Smooth muscle cell (in vitro differentiated cells): Measurements from ENCODE around the gene ABCC10. TPM values are rescaled to one million over a fixed set of nuclear protein-coding genes. Genes with fewer than 3 reads are reported as not detected.
"Not testable (repeated sequence)": the region's sequence is repeated elsewhere in the genome, so short reads cannot be mapped to it uniquely, and the experiment has no call there.

Source experiments
- DNase-seq: peaks from one replicate; lab custom pipeline; 2025; ENCODE audit not compliant: unreplicated experiment; lab: John Stamatoyannopoulos, UW
- H2AFZ ChIP-seq: fragments of 200-600 bp; sonication (generic); 2 replicates; pipeline ENCODE4 v1.6.0; 2016; ENCODE audit warnings: antibody characterized with exemption, low read depth, mild to moderate bottlenecking
- H3F3A ChIP-seq: fragments of 200-600 bp; sonication (generic); 2 replicates; pipeline ENCODE4 v1.6.0; 2017; ENCODE audit warnings: antibody characterized with exemption, low read depth
- H3K27ac ChIP-seq: fragments of 200-600 bp; sonication (generic); 2 replicates; pipeline ENCODE4 v1.5.1; 2016; ENCODE audit warnings: low read depth, mild to moderate bottlenecking
- H3K27me3 ChIP-seq: fragments of 200-600 bp; sonication (generic); 2 replicates; pipeline ENCODE4 v1.6.1; 2016; ENCODE audit warnings: low read depth, mild to moderate bottlenecking
- H3K36me3 ChIP-seq: fragments of 200-600 bp; sonication (generic); 2 replicates; pipeline ENCODE4 v1.5.1; 2016; ENCODE audit warnings: low read depth
- H3K4me1 ChIP-seq: fragments of 200-600 bp; sonication (generic); 2 replicates; pipeline ENCODE4 v1.5.1; 2016; ENCODE audit warnings: low read depth
- H3K4me2 ChIP-seq: fragments of 200-600 bp; sonication (generic); 2 replicates; pipeline ENCODE4 v1.6.0; 2016; ENCODE audit warnings: mild to moderate bottlenecking
- H3K4me3 ChIP-seq: fragments of 200-600 bp; sonication (generic); 2 replicates; pipeline ENCODE4 v1.5.1; 2016; ENCODE audit warnings: mild to moderate bottlenecking
- H3K79me2 ChIP-seq: fragments of 200-600 bp; sonication (generic); 2 replicates; pipeline ENCODE4 v1.6.0; 2016; ENCODE audit warnings: low read depth, mild to moderate bottlenecking
- H3K9ac ChIP-seq: fragments of 200-600 bp; sonication (generic); 2 replicates; pipeline ENCODE4 v1.6.0; 2016; ENCODE audit warnings: low read depth
- H3K9me3 ChIP-seq: fragments of 200-600 bp; sonication (generic); replicated peaks from 2 replicates; pipeline ENCODE4 v1.5.1; 2016; ENCODE audit warnings: low read depth
- H4K20me1 ChIP-seq: fragments of 200-600 bp; sonication (generic); 2 replicates; pipeline ENCODE4 v1.6.0; 2016; ENCODE audit warnings: low read depth
- CTCF ChIP-seq: fragments of 200-600 bp; sonication (generic); IDR thresholded peaks from 2 replicates; pipeline ENCODE4 v1.5.1; 2017; ENCODE audit warnings: borderline replicate concordance, mild to moderate bottlenecking, antibody characterized with exemption; ENCODE audit not compliant: insufficient read depth, poor library complexity, severe bottlenecking
- WGBS: methylation state at CpG from one replicate; pipeline ENCODE4 v1.1.7; 2016; ENCODE audit warnings: low lambda C conversion rate; 5-methylcytosine and 5-hydroxymethylcytosine counted together
- polyA plus RNA-seq: library from polyadenylated mRNA; unstranded; fragments of >200 nt; fragmentation: Nextera tagmentation; extraction: Ambion mirVana; gene quantifications from 2 replicates; pipeline ENCODE4 v1.2.1, GENCODE V29; 2016
- total RNA-seq: library from RNA; depleted of rRNA; stranded (reverse); fragments of >200 nt; gene quantifications from 2 replicates; pipeline ENCODE4 v1.2.3, GENCODE V29; 2014

ABCC10 gene
- total and polyA plus RNA-seq, 2 experiments from 2014 or later = 11.2 to 17.8 TPM

- Histone ChIP-seq H3K36me3 (no peaks in the 10 kb centered on the region), H3K79me2 (peaks cover 7% of the 10 kb centered on the region), H2AFZ (no peak overlapping the region), H3F3A (no peaks in the 10 kb centered on the region), H3K27me3 (no peaks in the 10 kb centered on the region), H3K4me3 (no peak overlapping the region), H3K9ac (no peak overlapping the region), H4K20me1 (no peaks in the 10 kb centered on the region), H3K4me2 (peak overlapping the region; percentile 55), H3K9me3 (no peaks in the 10 kb centered on the region), H3K27ac (peak overlapping the region; percentile 78), H3K4me1 (peaks cover 23% of the 10 kb centered on the region)
- 31% methylated on average over 18 of the region's 18 CpGs for WGBS
- DNase-seq = no peak
- TF ChIP-seq CTCF = peak; percentile 57
These were observed 69.2 kb downstream of the ABCC10 start for GRCh38 chr6:43496370-43497128.

GRCh38 chr6:43497129-43497396 lies 69.7 kb downstream of the ABCC10 start:
- H2AFZ ChIP-seq = no peak overlapping the region
- H3K9ac ChIP-seq = no peak overlapping the region
- TF ChIP-seq CTCF = no peak
- H3K9me3 ChIP-seq = no peaks in the 10 kb centered on the region
- DNase-seq = no peak
- peaks cover 22% of the 10 kb centered on the region for H3K4me1 ChIP-seq
- no peak overlapping the region for H3K4me3 ChIP-seq
- H3K36me3 ChIP-seq = no peaks in the 10 kb centered on the region
- no peak overlapping the region for H3K27ac ChIP-seq
- H4K20me1 ChIP-seq = no peaks in the 10 kb centered on the region
- H3K27me3 ChIP-seq = no peaks in the 10 kb centered on the region
- WGBS = 80% methylated on average over 6 of the region's 6 CpGs
- H3K79me2 ChIP-seq = peaks cover 7% of the 10 kb centered on the region
- no peaks in the 10 kb centered on the region for H3F3A ChIP-seq
- H3K4me2 ChIP-seq = peak overlapping the region; percentile 55

GRCh38 chr6:43497689-43498088 lies 70.3 kb downstream of the ABCC10 start:
- H3K27ac ChIP-seq = no peak overlapping the region
- H3K9me3 ChIP-seq = no peaks in the 10 kb centered on the region
- H3K27me3 ChIP-seq = no peaks in the 10 kb centered on the region
- no peak overlapping the region for H3K4me3 ChIP-seq
- DNase-seq = no peak
- H3K36me3 ChIP-seq = no peaks in the 10 kb centered on the region
- WGBS = 95% methylated on average over 8 of the region's 12 CpGs
- H3F3A ChIP-seq = no peaks in the 10 kb centered on the region
- H2AFZ ChIP-seq = no peak overlapping the region
- no peak overlapping the region for H3K9ac ChIP-seq
- H3K4me2 ChIP-seq = no peak overlapping the region
- peaks cover 7% of the 10 kb centered on the region for H3K79me2 ChIP-seq
- no peak for TF ChIP-seq CTCF
- no peaks in the 10 kb centered on the region for H4K20me1 ChIP-seq
- peaks cover 16% of the 10 kb centered on the region for H3K4me1 ChIP-seq

- H3K27ac ChIP-seq, H3K4me2 ChIP-seq, H3F3A ChIP-seq, H4K20me1 ChIP-seq, H2AFZ ChIP-seq, H3K27me3 ChIP-seq, H3K79me2 ChIP-seq, H3K4me3 ChIP-seq, H3K9ac ChIP-seq, H3K36me3 ChIP-seq, DNase-seq, H3K9me3 ChIP-seq: not testable (repeated sequence)
- H3K4me1 ChIP-seq = peaks cover 10% of the 10 kb centered on the region
- 98% methylated on average over 5 of the region's 5 CpGs for WGBS
These were observed 71.0 kb downstream of the ABCC10 start for GRCh38 chr6:43498291-43498690.
